SK-N-SH treated with all-trans-retinoic acid at 6 μM for 48 hours (cell line): ENCODE measurements around the gene SLC22A1.

Experiments
- ARNTL ChIP-seq: fragments of 450-650 bp; formaldehyde crosslinking; IDR thresholded peaks from 2 replicates; pipeline ENCODE4 v1.5.0; 2020; ENCODE audit warnings: low read depth, mild to moderate bottlenecking, moderate library complexity, borderline replicate concordance
- GLIS3 ChIP-seq: fragments of 250-450 bp; sonication (Bioruptor Pico); IDR thresholded peaks from 2 replicates; pipeline ENCODE4 v1.5.0; 2020; ENCODE audit warnings: mild to moderate bottlenecking, moderate library complexity
- PATZ1 ChIP-seq: fragments of 250-450 bp; sonication (Bioruptor Pico); IDR thresholded peaks from 2 replicates; pipeline ENCODE4 v1.8.0; 2020; ENCODE audit warnings: mild to moderate bottlenecking, moderate library complexity, borderline replicate concordance
- SNAI2 ChIP-seq: fragments of 250-450 bp; sonication (Bioruptor Pico); IDR thresholded peaks from 2 replicates; pipeline ENCODE4 v1.5.0; 2020; ENCODE audit warnings: mild to moderate bottlenecking, moderate library complexity
- ZC3H10 ChIP-seq: fragments of 250-450 bp; sonication (Bioruptor Pico); IDR thresholded peaks from 2 replicates; pipeline ENCODE4 v1.5.1; 2021; ENCODE audit warnings: mild to moderate bottlenecking, moderate library complexity
- ZFP3 ChIP-seq: fragments of 250-450 bp; sonication (Bioruptor Pico); IDR thresholded peaks from 2 replicates; pipeline ENCODE4 v1.5.0; 2020; ENCODE audit warnings: mild to moderate bottlenecking, moderate library complexity
- ZFP30 ChIP-seq: fragments of 450-650 bp; formaldehyde crosslinking; IDR thresholded peaks from 2 replicates; pipeline ENCODE4 v1.5.0; 2022; ENCODE audit warnings: mild to moderate bottlenecking, moderate library complexity
- ZNF565 ChIP-seq: fragments of 450-650 bp; formaldehyde crosslinking; conservative IDR thresholded peaks from 2 replicates; pipeline ENCODE4 v1.5.0; 2020; ENCODE audit warnings: low read depth, mild to moderate bottlenecking, moderate library complexity
- ZNF70 ChIP-seq: fragments of 450-650 bp; formaldehyde crosslinking; IDR thresholded peaks from 2 replicates; pipeline ENCODE4 v1.5.0; 2020; ENCODE audit warnings: mild to moderate bottlenecking, moderate library complexity
- ZNF8 ChIP-seq: fragments of 450-650 bp; formaldehyde crosslinking; IDR thresholded peaks from 2 replicates; pipeline ENCODE4 v1.5.0; 2020; ENCODE audit warnings: mild to moderate bottlenecking, moderate library complexity

- TF ChIP-seq ZC3H10 (CRISPR knock-in tag) (no peak), ZFP3 (CRISPR knock-in tag) (no peak), ZNF565 (CRISPR knock-in tag) (no peak), GLIS3 (CRISPR knock-in tag) (no peak), PATZ1 (CRISPR knock-in tag) (no peak), ZFP30 (CRISPR knock-in tag) (no peak), ARNTL (no peak), SNAI2 (no peak), ZNF8 (no peak), ZNF70 (CRISPR knock-in tag) (no peak)
Observed at GRCh38 chr6:160081398-160081797, 40.2 kb upstream of the SLC22A1 start.
